MCF 10A (cell line): ENCODE measurements around the gene MLYCD. TPM values are rescaled to one million over a fixed set of nuclear protein-coding genes. Genes with fewer than 3 reads are reported as not detected.

Experiments used
- BruUV-seq: library from RNA; stranded (reverse); fragments of 400-500 nt; replicated peaks from 2 replicates; lab custom pipeline; 2021; lab: Mats Ljungman, UMichigan
- CTCF ChIA-PET: fragments of 300-600 bp; sonication (Branson Sonifier 250); formaldehyde crosslinking; extraction: SDS; loops from one replicate; lab custom pipeline; 2021; ENCODE audit warnings: antibody characterized with exemption, inconsistent platforms; lab: Yijun Ruan, JAX
- POLR2A ChIA-PET: fragments of 300-600, 350-650 bp; sonication (Branson Sonifier 250); formaldehyde crosslinking; extraction: SDS; loops from one replicate; lab custom pipeline; 2020; ENCODE audit warnings: antibody characterized with exemption, inconsistent platforms; lab: Yijun Ruan, JAX
- DNase-seq: peaks from one replicate; pipeline ENCODE4 v3.0.0-alpha.2; 2018; ENCODE audit not compliant: unreplicated experiment
- H3K27ac Mint-ChIP-seq: one replicate; pipeline ENCODE4 v1.8.0; 2022; ENCODE audit warnings: mild to moderate bottlenecking, low read depth, mixed read lengths; ENCODE audit not compliant: unreplicated experiment
- H3K27me3 Mint-ChIP-seq: one replicate; pipeline ENCODE4 v1.8.0; 2022; ENCODE audit warnings: mixed read lengths; ENCODE audit not compliant: insufficient read depth, unreplicated experiment
- H3K36me3 Mint-ChIP-seq: one replicate; pipeline ENCODE4 v1.8.0; 2022; ENCODE audit warnings: mild to moderate bottlenecking, moderate library complexity, mixed read lengths; ENCODE audit not compliant: insufficient read depth, unreplicated experiment
- H3K4me1 Mint-ChIP-seq: one replicate; pipeline ENCODE4 v1.8.0; 2022; ENCODE audit warnings: mixed read lengths; ENCODE audit not compliant: insufficient read depth, unreplicated experiment
- H3K4me3 Mint-ChIP-seq: one replicate; pipeline ENCODE4 v1.8.0; 2022; ENCODE audit warnings: mild to moderate bottlenecking, moderate library complexity, mixed read lengths; ENCODE audit not compliant: unreplicated experiment
- H3K9me3 Mint-ChIP-seq: one replicate; pipeline ENCODE4 v1.8.0; 2022; ENCODE audit warnings: mixed read lengths; ENCODE audit not compliant: unreplicated experiment
- CTCF ChIP-seq: fragments of 200-600 bp; IDR thresholded peaks from one replicate; pipeline ENCODE4 v1.8.0; 2022; ENCODE audit warnings: antibody characterized with exemption, mild to moderate bottlenecking; ENCODE audit not compliant: unreplicated experiment
- intact Hi-C: fragments of 100-400 bp; cut with micrococcal nuclease; formaldehyde crosslinking; loops from 2 replicates; pipeline ENCODE4 v1.14.1; 2022
- total RNA-seq: library from RNA; stranded (reverse); gene quantifications from 2 replicates; pipeline ENCODE4 v1.2.3, GENCODE V29; 2022

MLYCD gene
- total RNA-seq, 1 experiment from 2014 or later, result 2.5 TPM

GRCh38 chr16:83973077-83973476 is 74.2 kb downstream of the MLYCD start:
- no TSS peak for BruUV-seq
- Mint-ChIP-seq H3K36me3 (peaks cover under 1% of the 10 kb centered on the region), H3K4me3 (no peak overlapping the region), H3K27me3 (peaks cover 16% of the 10 kb centered on the region), H3K27ac (no peak overlapping the region), H3K9me3 (peaks cover 2% of the 10 kb centered on the region), H3K4me1 (peaks cover under 1% of the 10 kb centered on the region)
- ChIA-PET POLR2A (no interaction called here), CTCF (interaction anchor here (1.5 kb wide), 1 partner anchor 92 kb away, joined by 3 read pairs; no protein-coding TSS in a partner anchor)
- intact Hi-C loops, result no loop called here
- no peak for DNase-seq
- no peak for TF ChIP-seq CTCF

GRCh38 chr16:83973581-83974385 is 74.9 kb downstream of the MLYCD start:
- H3K27ac Mint-ChIP-seq, result no peak overlapping the region
- DNase-seq, result no peak
- no peaks in the 10 kb centered on the region for H3K36me3 Mint-ChIP-seq
- peaks cover 14% of the 10 kb centered on the region for H3K27me3 Mint-ChIP-seq
- no peak for TF ChIP-seq CTCF
- no peaks in the 10 kb centered on the region for H3K4me1 Mint-ChIP-seq
- no TSS peak for BruUV-seq
- intact Hi-C loops, result no loop called here
- ChIA-PET POLR2A (no interaction called here), CTCF (interaction anchor here (0.5 to 1.5 kb wide), 4 partner anchors 10 to 409 kb away, joined by 3 to 6 read pairs (median 4); no protein-coding TSS in a partner anchor)
- peaks cover 9% of the 10 kb centered on the region for H3K9me3 Mint-ChIP-seq
- H3K4me3 Mint-ChIP-seq, result no peak overlapping the region

GRCh38 chr16:83974475-83974874 is 75.6 kb downstream of the MLYCD start:
- TF ChIP-seq CTCF, result no peak
- no TSS peak for BruUV-seq
- no peak overlapping the region for H3K4me3 Mint-ChIP-seq
- no peak overlapping the region for H3K27ac Mint-ChIP-seq
- H3K36me3 Mint-ChIP-seq, result no peaks in the 10 kb centered on the region
- intact Hi-C loops, result no loop called here
- ChIA-PET CTCF (interaction anchor here (0.7 to 1.5 kb wide), 2 partner anchors 10 to 91 kb away, joined by 3 to 4 read pairs; no protein-coding TSS in a partner anchor), POLR2A (no interaction called here)
- no peaks in the 10 kb centered on the region for H3K4me1 Mint-ChIP-seq
- peaks cover 14% of the 10 kb centered on the region for H3K9me3 Mint-ChIP-seq
- peaks cover 14% of the 10 kb centered on the region for H3K27me3 Mint-ChIP-seq
- no peak for DNase-seq

GRCh38 chr16:83975590-83976260 is 76.8 kb downstream of the MLYCD start:
- intact Hi-C loops, result no loop called here
- ChIA-PET CTCF (interaction anchor here (0.9 to 1.8 kb wide), 4 partner anchors 19 to 212 kb away, joined by 3 to 4 read pairs (median 4); partner anchors contain the start of gene SLC38A8), POLR2A (no interaction called here)
- DNase-seq, result no peak
- Mint-ChIP-seq H3K4me1 (no peaks in the 10 kb centered on the region), H3K27ac (no peak overlapping the region), H3K9me3 (peaks cover 14% of the 10 kb centered on the region), H3K27me3 (peaks cover 14% of the 10 kb centered on the region), H3K4me3 (no peak overlapping the region), H3K36me3 (no peaks in the 10 kb centered on the region)
- BruUV-seq, result no TSS peak
- no peak for TF ChIP-seq CTCF
